Thyroid gland (tissue), 4 donors: Measurements from ENCODE around the gene SOSTDC1. TPM values are rescaled to one million over a fixed set of nuclear protein-coding genes. Genes with fewer than 3 reads are reported as not detected.

ENCODE experiments used
- DNase-seq, 2 donors: peaks; one replicate each; pipeline ENCODE4 v3.0.0-alpha.2; 2019
- H3K27ac ChIP-seq, 3 donors: fragments of 200-600 bp; sonication (generic); 1 replicate in 2 of 3; 2 replicates in 1 of 3; pipeline ENCODE4 v1.5.1; 2016 to 2019; ENCODE audit warnings: mild to moderate bottlenecking in 1 of 3, moderate library complexity in 1 of 3
- H3K27me3 ChIP-seq: fragments of 200-600 bp; sonication (generic); one replicate; pipeline ENCODE4 v1.5.1; 2019
- H3K36me3 ChIP-seq, 2 donors: fragments of 200-600 bp; sonication (generic); one replicate each; pipeline ENCODE4 v1.5.1; 2016 to 2019
- H3K4me1 ChIP-seq, 2 donors: fragments of 200-600 bp; sonication (generic); one replicate each; pipeline ENCODE4 v1.5.1; 2017 to 2019
- H3K4me3 ChIP-seq, 3 donors: fragments of 200-600 bp; sonication (generic); replicated peaks in 1 of 3; 1 replicate in 2 of 3; 2 replicates in 1 of 3; pipeline ENCODE4 v1.5.1; 2016; ENCODE audit warnings: mild to moderate bottlenecking in 1 of 3
- H3K9me3 ChIP-seq: fragments of 200-600 bp; sonication (generic); one replicate; pipeline ENCODE4 v1.5.1; 2017
- POLR2A ChIP-seq, 2 donors: fragments of 450-650 bp; IDR thresholded peaks; one replicate each; pipeline ENCODE4 v1.6.1; 2017; ENCODE audit warnings: antibody characterized with exemption in 2 of 2, mild to moderate bottlenecking in 2 of 2, moderate library complexity in 1 of 2
- WGBS, 2 donors: methylation state at CpG; one replicate each; pipeline ENCODE4 v1.1.5; 2017; 5-methylcytosine and 5-hydroxymethylcytosine counted together
- intact Hi-C: fragments of 100-400 bp; cut with DNase I; formaldehyde crosslinking; loops from one replicate; pipeline ENCODE4 v1.15.1; 2023
- total RNA-seq, 4 donors: library from RNA; depleted of rRNA; stranded (reverse); fragments of >200 nt; gene quantifications; one replicate each; pipeline ENCODE4 v1.2.3, GENCODE V29; 2016
- TF ChIP-seq, protein P1 (sequence below), 6 experiments: fragments of 200-600 bp in 3 of 6; fragments of 450-650 bp in 3 of 6; sonication (generic) in 3 of 6; IDR thresholded peaks; one replicate each; pipeline ENCODE4 v1.5.1; 2016 to 2019; ENCODE audit warnings: antibody characterized with exemption in 6 of 6, mild to moderate bottlenecking in 2 of 6, inconsistent platforms in 1 of 6, moderate library complexity in 1 of 6

The SOSTDC1 gene
- total RNA-seq, 4 donors from 2014 or later, result 1.1 to 4.6 (median 2.7) TPM; not detected in 1

DNA sequence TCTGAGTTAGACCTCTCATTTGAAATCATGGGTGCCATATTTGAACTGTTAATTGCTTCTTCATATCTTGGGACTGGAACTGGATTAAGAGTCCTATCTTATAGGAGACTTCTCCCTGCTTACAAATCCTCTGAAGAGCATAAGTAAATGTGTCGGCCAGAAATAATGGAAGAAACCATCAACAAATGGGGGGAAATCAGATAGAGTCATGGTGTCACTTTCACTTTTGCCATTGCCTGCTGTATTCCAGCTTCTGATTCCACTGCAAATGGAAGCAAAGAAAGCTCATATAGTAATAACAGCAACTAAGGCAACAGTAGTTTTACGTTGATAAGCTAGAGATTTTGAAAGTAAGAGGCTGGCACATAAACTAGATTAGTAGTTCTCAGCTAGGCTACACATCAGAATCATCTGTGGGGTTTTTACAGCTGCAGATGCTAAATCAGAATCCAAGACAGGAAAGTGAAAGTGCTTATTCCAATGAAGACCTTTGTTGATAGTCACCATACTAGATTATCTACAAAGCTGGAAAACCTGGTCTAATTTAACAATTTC lies 31.9 kb downstream of the SOSTDC1 start:
- no peak for DNase-seq
- no peak overlapping the region for H3K4me3 ChIP-seq
- no peaks in the 10 kb centered on the region for H3K27me3 ChIP-seq
- H3K4me1 ChIP-seq, result no peaks in the 10 kb centered on the region
- no peaks in the 10 kb centered on the region for H3K9me3 ChIP-seq
- no peak for TF ChIP-seq POLR2A (IDR thresholded peaks at IDR 0.05)
- TF ChIP-seq, protein P1, sequence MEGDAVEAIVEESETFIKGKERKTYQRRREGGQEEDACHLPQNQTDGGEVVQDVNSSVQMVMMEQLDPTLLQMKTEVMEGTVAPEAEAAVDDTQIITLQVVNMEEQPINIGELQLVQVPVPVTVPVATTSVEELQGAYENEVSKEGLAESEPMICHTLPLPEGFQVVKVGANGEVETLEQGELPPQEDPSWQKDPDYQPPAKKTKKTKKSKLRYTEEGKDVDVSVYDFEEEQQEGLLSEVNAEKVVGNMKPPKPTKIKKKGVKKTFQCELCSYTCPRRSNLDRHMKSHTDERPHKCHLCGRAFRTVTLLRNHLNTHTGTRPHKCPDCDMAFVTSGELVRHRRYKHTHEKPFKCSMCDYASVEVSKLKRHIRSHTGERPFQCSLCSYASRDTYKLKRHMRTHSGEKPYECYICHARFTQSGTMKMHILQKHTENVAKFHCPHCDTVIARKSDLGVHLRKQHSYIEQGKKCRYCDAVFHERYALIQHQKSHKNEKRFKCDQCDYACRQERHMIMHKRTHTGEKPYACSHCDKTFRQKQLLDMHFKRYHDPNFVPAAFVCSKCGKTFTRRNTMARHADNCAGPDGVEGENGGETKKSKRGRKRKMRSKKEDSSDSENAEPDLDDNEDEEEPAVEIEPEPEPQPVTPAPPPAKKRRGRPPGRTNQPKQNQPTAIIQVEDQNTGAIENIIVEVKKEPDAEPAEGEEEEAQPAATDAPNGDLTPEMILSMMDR (IDR thresholded peaks at IDR 0.05), result no peak
- no peaks in the 10 kb centered on the region for H3K36me3 ChIP-seq
- 72 to 88% methylated on average over 2 of the region's 2 CpGs for WGBS, 2 donors
- intact Hi-C loops, result no loop called here
- no peak overlapping the region for H3K27ac ChIP-seq

DNA sequence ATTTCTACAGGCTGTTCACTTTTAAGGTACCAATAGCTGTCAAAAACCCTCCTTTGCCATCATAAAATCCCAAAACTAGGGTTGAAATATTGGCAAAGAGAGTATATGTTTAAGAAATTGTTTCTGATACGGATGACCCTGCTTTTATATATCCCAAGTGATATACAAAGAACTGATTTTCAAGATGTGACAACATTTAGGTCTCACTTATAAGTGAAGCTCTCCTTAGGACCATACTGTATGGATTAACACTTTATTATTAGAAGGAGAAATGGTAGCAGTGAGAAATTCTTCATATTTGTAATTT lies 33.2 kb downstream of the SOSTDC1 start:
- 95 to 100% methylated on average over 1 of the region's 1 CpG for WGBS, 2 donors
- Histone ChIP-seq H3K4me3 (no peak overlapping the region), H3K36me3 (no peaks in the 10 kb centered on the region), H3K27me3 (no peaks in the 10 kb centered on the region), H3K27ac (no peak overlapping the region), H3K4me1 (no peaks in the 10 kb centered on the region), H3K9me3 (no peaks in the 10 kb centered on the region)
- no peak for DNase-seq
- intact Hi-C loops, result no loop called here
- TF ChIP-seq, protein P1 (IDR thresholded peaks at IDR 0.05), result no peak
- TF ChIP-seq POLR2A (IDR thresholded peaks at IDR 0.05), result no peak

DNA sequence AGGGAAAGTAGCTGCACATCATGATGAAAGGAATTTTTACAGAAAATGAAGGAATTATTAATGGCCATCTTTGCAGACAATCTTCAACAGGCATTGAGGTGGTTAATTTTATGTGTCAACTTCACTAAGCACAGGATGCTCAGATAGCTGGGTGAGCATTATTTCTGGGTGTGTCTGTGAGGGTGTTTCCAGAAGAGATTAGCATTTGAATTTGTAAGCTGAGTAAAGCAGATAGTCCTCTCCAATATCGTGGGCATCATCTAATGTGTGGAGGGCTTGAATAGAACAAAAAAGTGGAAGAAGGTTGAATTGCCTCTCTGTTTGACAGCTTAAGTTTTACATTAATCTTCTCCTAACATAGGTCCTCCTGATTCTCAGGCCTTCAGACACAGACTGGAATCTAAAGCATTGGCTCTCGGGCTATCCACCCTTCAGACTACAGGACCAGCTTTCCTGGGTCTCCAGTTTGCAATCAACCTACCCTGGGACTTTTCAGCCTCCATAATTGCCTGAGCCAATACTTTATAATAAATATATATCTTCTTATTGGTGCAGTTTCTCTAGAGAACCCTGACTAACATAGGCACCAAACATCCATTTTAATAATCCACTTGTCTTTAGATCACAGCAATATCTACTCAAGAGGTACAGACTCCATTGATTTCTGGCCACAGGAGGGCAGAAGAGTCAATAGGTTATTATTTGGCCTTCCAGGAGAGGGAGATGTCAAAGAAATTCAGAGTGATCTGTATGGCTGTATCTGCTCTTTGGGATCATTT lies 33.7 kb downstream of the SOSTDC1 start:
- Histone ChIP-seq H3K9me3 (no peaks in the 10 kb centered on the region), H3K27ac (no peak overlapping the region), H3K4me3 (no peak overlapping the region), H3K4me1 (no peaks in the 10 kb centered on the region), H3K27me3 (no peaks in the 10 kb centered on the region), H3K36me3 (no peaks in the 10 kb centered on the region)
- no peak for TF ChIP-seq POLR2A (IDR thresholded peaks at IDR 0.05)
- TF ChIP-seq, protein P1 (IDR thresholded peaks at IDR 0.05), result peak in 4 of 6 experiments; percentile 28 to 63 (median 54)
- WGBS, 2 donors, result 84 to 90% methylated on average over 2 of the region's 2 CpGs
- DNase-seq, result peak; percentile 19 to 29
- intact Hi-C loops, result no loop called here

DNA sequence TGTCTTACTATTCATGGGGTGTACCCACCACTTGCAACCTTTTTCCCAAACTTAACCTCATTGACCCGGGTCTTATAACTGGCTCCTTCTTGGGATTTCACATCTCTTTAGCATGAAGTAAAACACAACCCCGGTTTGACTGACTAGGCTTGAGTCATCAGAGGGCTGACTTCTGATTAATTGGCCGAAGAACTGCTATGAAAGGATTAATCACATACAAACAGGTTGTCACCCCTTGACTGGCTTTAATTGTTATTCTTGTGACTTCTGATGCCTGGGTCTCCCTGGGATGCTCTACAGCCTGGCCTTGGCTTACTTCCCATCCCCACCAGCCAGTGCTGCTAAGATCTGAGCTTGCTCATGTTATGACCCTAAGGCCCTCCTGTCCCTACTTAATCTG lies 35.4 kb downstream of the SOSTDC1 start:
- Histone ChIP-seq H3K4me1 (no peaks in the 10 kb centered on the region), H3K9me3 (no peaks in the 10 kb centered on the region), H3K27me3 (no peaks in the 10 kb centered on the region), H3K36me3 (no peaks in the 10 kb centered on the region), H3K4me3 (no peak overlapping the region), H3K27ac (no peak overlapping the region)
- intact Hi-C loops, result no loop called here
- no peak for TF ChIP-seq POLR2A (IDR thresholded peaks at IDR 0.05)
- TF ChIP-seq, protein P1 (IDR thresholded peaks at IDR 0.05), result no peak
- 88 to 94% methylated on average over 3 of the region's 3 CpGs for WGBS, 2 donors
- DNase-seq, result no peak

DNA sequence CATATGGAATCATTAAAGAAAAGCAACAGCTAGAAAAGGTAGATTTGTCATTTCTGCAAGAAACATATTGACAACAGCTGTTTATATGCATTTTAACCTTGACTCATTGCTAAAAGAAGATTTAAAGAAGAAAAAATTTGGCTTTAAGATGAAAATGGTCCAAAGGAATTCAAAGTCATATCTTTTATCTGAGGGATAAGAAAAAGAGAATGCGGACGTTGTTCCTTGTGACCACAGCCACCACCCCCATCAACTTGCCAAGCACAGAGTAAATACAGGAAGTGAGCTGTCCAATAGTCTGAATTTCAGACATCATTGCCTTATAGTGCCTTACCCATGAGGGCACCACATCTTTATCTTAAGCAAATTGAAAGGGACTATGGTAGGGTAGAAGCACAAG lies 36.9 kb downstream of the SOSTDC1 start:
- Histone ChIP-seq H3K9me3 (no peaks in the 10 kb centered on the region), H3K36me3 (no peaks in the 10 kb centered on the region), H3K4me1 (no peaks in the 10 kb centered on the region), H3K4me3 (no peak overlapping the region), H3K27ac (no peak overlapping the region), H3K27me3 (no peaks in the 10 kb centered on the region)
- TF ChIP-seq POLR2A (IDR thresholded peaks at IDR 0.05), result no peak
- TF ChIP-seq, protein P1 (IDR thresholded peaks at IDR 0.05), result no peak
- DNase-seq, result no peak
- intact Hi-C loops, result no loop called here
- WGBS, 2 donors, result 77 to 88% methylated on average over 2 of the region's 2 CpGs
